ENCODE data around the gene RAB4A.

RAB4A gene

GRCh38 chr1:229231754-229232119 is 39.2 kb upstream of the RAB4A start:
- TF ChIP-seq TEAD4 (IDR thresholded peaks at IDR 0.05) (no peak), RAD21 (IDR thresholded peaks at IDR 0.05; ENCODE audit: low read depth) (peak; percentile 62)

- no peak for TF ChIP-seq TEAD4 (IDR thresholded peaks at IDR 0.05)
- TF ChIP-seq REST (IDR thresholded peaks at IDR 0.05; ENCODE audit: low read depth), result no peak
- TF ChIP-seq CREB1 (IDR thresholded peaks at IDR 0.05; ENCODE audit: low read depth), result no peak
- TF ChIP-seq EGR1 (IDR thresholded peaks at IDR 0.05), result no peak
- no peak for TF ChIP-seq TAF1 (IDR thresholded peaks at IDR 0.05; ENCODE audit: low read depth)
- TF ChIP-seq CEBPB (IDR thresholded peaks at IDR 0.05), result no peak
- no peak for TF ChIP-seq USF1 (IDR thresholded peaks at IDR 0.05)
- TF ChIP-seq ZBTB7A (IDR thresholded peaks at IDR 0.05; ENCODE audit: low read depth), result no peak
- TF ChIP-seq NFIC (IDR thresholded peaks at IDR 0.05), result no peak
- no peak for TF ChIP-seq MAX (IDR thresholded peaks at IDR 0.05)
- no peak for TF ChIP-seq RAD21 (IDR thresholded peaks at IDR 0.05; ENCODE audit: low read depth)
- no peak for TF ChIP-seq TCF12 (IDR thresholded peaks at IDR 0.05; ENCODE audit: low read depth)
- TF ChIP-seq YY1 (IDR thresholded peaks at IDR 0.05; ENCODE audit: low read depth), result no peak
- no peak for TF ChIP-seq FOXM1 (IDR thresholded peaks at IDR 0.05; ENCODE audit: borderline replicate concordance, low read depth)
- TF ChIP-seq EP300 (IDR thresholded peaks at IDR 0.05; ENCODE audit: borderline replicate concordance), result no peak
Observed at GRCh38 chr1:229234870-229235472, 35.9 kb upstream of the RAB4A start.

GRCh38 chr1:229237320-229237719 is 33.6 kb upstream of the RAB4A start:
- TF ChIP-seq TEAD4 (IDR thresholded peaks at IDR 0.05) (no peak), RAD21 (IDR thresholded peaks at IDR 0.05; ENCODE audit: low read depth) (no peak), TCF12 (IDR thresholded peaks at IDR 0.05; ENCODE audit: low read depth) (no peak), TAF1 (IDR thresholded peaks at IDR 0.05; ENCODE audit: low read depth) (no peak), MAX (IDR thresholded peaks at IDR 0.05) (no peak), EP300 (IDR thresholded peaks at IDR 0.05; ENCODE audit: borderline replicate concordance) (no peak), FOXM1 (IDR thresholded peaks at IDR 0.05; ENCODE audit: borderline replicate concordance, low read depth) (no peak)

GRCh38 chr1:229238231-229238630 is 32.7 kb upstream of the RAB4A start:
- TF ChIP-seq EP300 (IDR thresholded peaks at IDR 0.05; ENCODE audit: borderline replicate concordance) (no peak), CEBPB (IDR thresholded peaks at IDR 0.05) (no peak), CREB1 (IDR thresholded peaks at IDR 0.05; ENCODE audit: low read depth) (no peak), MAX (IDR thresholded peaks at IDR 0.05) (no peak), TEAD4 (IDR thresholded peaks at IDR 0.05) (no peak), RAD21 (IDR thresholded peaks at IDR 0.05; ENCODE audit: low read depth) (no peak), ZBTB7A (IDR thresholded peaks at IDR 0.05; ENCODE audit: low read depth) (no peak), TAF1 (IDR thresholded peaks at IDR 0.05; ENCODE audit: low read depth) (no peak), EGR1 (IDR thresholded peaks at IDR 0.05) (no peak), REST (IDR thresholded peaks at IDR 0.05; ENCODE audit: low read depth) (no peak), FOXM1 (IDR thresholded peaks at IDR 0.05; ENCODE audit: borderline replicate concordance, low read depth) (no peak), USF1 (IDR thresholded peaks at IDR 0.05) (no peak), TCF12 (IDR thresholded peaks at IDR 0.05; ENCODE audit: low read depth) (no peak)

GRCh38 chr1:229238674-229239415 is 32.1 kb upstream of the RAB4A start:
- TF ChIP-seq NFIC (IDR thresholded peaks at IDR 0.05) (no peak), REST (IDR thresholded peaks at IDR 0.05; ENCODE audit: low read depth) (no peak), FOXM1 (IDR thresholded peaks at IDR 0.05; ENCODE audit: borderline replicate concordance, low read depth) (no peak), ZBTB7A (IDR thresholded peaks at IDR 0.05; ENCODE audit: low read depth) (no peak), CEBPB (IDR thresholded peaks at IDR 0.05) (no peak), YY1 (IDR thresholded peaks at IDR 0.05; ENCODE audit: low read depth) (no peak)
